Fibroblast of villous mesenchyme (primary cell): Measurements from ENCODE around the gene ADAMTSL5. TPM values are rescaled to one million over a fixed set of nuclear protein-coding genes. Genes with fewer than 3 reads are reported as not detected.
"Not testable (repeated sequence)": the region's sequence is repeated elsewhere in the genome, so short reads cannot be mapped to it uniquely, and the experiment has no call there.

Experiments used
- DNase-seq: peaks from one replicate; pipeline ENCODE4 v3.0.0-alpha.2; 2010; ENCODE audit warnings: low read depth
- H3K4me3 ChIP-seq: 2 replicates; pipeline ENCODE4 v1.5.1; 2011; ENCODE audit warnings: low read depth, mild to moderate bottlenecking, low read length
- CTCF ChIP-seq: IDR thresholded peaks from 2 replicates; pipeline ENCODE4 v1.5.1; 2012; ENCODE audit warnings: low read depth, mild to moderate bottlenecking, low read length; ENCODE audit not compliant: insufficient read depth
- total RNA-seq: library from RNA; depleted of rRNA; stranded (reverse); fragments of >200 nt; gene quantifications from 2 replicates; pipeline ENCODE4 v1.2.3, GENCODE V29; 2012

Gene ADAMTSL5
- total RNA-seq, 1 donor: 6.9 TPM

- no peak for DNase-seq
These were observed 7.8 kb downstream of the ADAMTSL5 start for GRCh38 chr19:1505012-1505411.

DNA sequence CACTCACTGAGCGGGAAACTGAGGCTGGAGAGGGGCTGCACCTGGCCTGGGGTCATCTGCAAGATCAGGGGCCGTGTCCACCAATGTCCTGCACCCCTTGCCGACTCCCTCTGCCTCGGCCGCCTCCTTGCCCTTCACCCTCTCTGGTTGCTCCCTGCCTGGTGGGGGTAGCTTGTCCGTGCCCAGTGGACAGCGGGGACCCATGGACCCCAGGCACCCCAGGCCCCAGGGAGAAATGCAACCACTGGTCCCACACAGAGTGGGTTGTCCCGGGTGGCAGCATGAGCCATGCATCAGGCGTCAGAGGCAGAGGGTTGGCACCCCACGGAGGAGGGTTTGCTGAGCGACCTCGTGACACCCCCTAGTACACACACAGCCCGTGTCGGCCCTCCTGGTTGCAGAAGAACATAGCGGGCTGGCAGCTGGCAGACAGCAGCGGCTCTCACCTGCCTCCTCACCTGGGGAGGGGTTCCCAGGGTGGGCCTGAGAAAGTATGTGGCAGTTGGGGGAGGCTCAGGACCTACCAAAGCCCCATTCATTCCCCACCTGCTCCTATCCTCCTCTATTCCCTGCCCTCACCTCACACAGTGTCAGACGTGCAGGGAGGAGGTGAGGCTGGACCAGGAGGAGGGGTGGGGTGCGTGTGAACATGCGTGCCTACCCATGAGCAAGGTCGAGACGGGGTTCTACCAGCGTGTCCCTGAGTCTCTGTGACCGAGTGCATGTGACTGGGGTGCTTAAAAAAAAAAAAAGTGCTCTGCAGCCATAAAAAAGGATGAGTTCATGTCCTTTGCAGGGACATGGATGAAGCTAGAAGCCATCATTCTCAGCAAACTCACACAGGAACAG is 8.7 kb downstream of the ADAMTSL5 start:
- no peak for DNase-seq
- no peak for TF ChIP-seq CTCF
- no peak overlapping the region for H3K4me3 ChIP-seq

More at GRCh38 chr19:1505012-1505411, 7.8 kb downstream of the ADAMTSL5 start:
- no peak overlapping the region for H3K4me3 ChIP-seq
- TF ChIP-seq CTCF: no peak

GRCh38 chr19:1503089-1503924 is 9.5 kb downstream of the ADAMTSL5 start:
- H3K4me3 ChIP-seq: peak overlapping the region; percentile 38
- DNase-seq: peak; percentile 49
- peak; percentile 71 for TF ChIP-seq CTCF

GRCh38 chr19:1502433-1503088 is 10.3 kb downstream of the ADAMTSL5 start:
- no peak for TF ChIP-seq CTCF
- peak overlapping the region; percentile 38 for H3K4me3 ChIP-seq
- DNase-seq: no peak

DNA sequence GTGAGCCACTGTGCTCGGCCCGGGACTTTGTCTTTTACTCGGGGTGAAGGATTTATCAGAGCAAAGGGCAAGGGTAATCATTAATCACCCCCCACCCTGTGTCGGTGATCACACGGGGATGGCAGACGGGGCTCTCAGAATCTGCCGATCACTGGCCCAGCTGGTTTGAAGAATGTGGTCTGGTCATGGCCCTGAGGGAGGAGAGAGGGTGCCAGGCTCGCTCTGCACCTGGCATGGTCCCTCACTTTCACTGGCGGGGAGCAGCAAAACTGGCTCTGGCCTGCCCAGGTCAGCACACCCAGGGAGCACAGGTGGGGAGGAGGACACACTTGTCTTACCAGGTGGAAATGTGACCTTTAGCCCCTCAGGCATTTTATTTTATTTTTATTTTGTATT is 11.6 kb downstream of the ADAMTSL5 start:
- no peak for DNase-seq
- TF ChIP-seq CTCF: no peak
- no peak overlapping the region for H3K4me3 ChIP-seq

GRCh38 chr19:1499231-1499630 is 13.6 kb downstream of the ADAMTSL5 start:
- DNase-seq, H3K4me3 ChIP-seq: not testable (repeated sequence)
